ENCODE data around the gene CCT7.
"Not testable (repeated sequence)": the region's sequence is repeated elsewhere in the genome, so short reads cannot be mapped to it uniquely, and the experiment has no call there.

The CCT7 gene

GRCh38 chr2:73233932-73234832, at the start of gene CCT7:
Gene CCT7 (plus strand): TSS chr2:73234308. CDS start chr2:73234379, 71 bp downstream.
- FAIRE-seq (no peak), DNase-seq (ENCODE audit: insufficient read length, low spot score) (peak; percentile 68)
- TF ChIP-seq CTCF (IDR thresholded peaks at IDR 0.05; ENCODE audit: insufficient read depth, missing control alignments), result no peak

- no peak for TF ChIP-seq CTCF (IDR thresholded peaks at IDR 0.05; ENCODE audit: insufficient read depth, missing control alignments)
- no peak for FAIRE-seq
- no peak for DNase-seq (ENCODE audit: insufficient read length, low spot score)
Measured at GRCh38 chr2:73185965-73186364, 48.1 kb upstream of the CCT7 start.

GRCh38 chr2:73187549-73187948, 46.6 kb upstream of the CCT7 start:
- no peak for TF ChIP-seq CTCF (IDR thresholded peaks at IDR 0.05; ENCODE audit: insufficient read depth, missing control alignments)
- DNase-seq (ENCODE audit: insufficient read length, low spot score) (peak; percentile 41), FAIRE-seq (no peak)

GRCh38 chr2:73197579-73197978, 36.5 kb upstream of the CCT7 start:
- no peak for TF ChIP-seq CTCF (IDR thresholded peaks at IDR 0.05; ENCODE audit: insufficient read depth, missing control alignments)
- no peak for FAIRE-seq
- DNase-seq (ENCODE audit: insufficient read length, low spot score), result no peak

GRCh38 chr2:73200281-73200680, 33.8 kb upstream of the CCT7 start:
- not testable (repeated sequence) for FAIRE-seq

GRCh38 chr2:73202156-73203054, 31.7 kb upstream of the CCT7 start, which contains the start of gene NOTO:
Gene NOTO (plus strand): TSS chr2:73202574. CDS start chr2:73202667, 93 bp downstream.
- no peak for DNase-seq (ENCODE audit: insufficient read length, low spot score)
- no peak for FAIRE-seq
- TF ChIP-seq CTCF (IDR thresholded peaks at IDR 0.05; ENCODE audit: insufficient read depth, missing control alignments), result no peak

More at GRCh38 chr2:73200281-73200680, 33.8 kb upstream of the CCT7 start:
- not testable (repeated sequence) for DNase-seq (ENCODE audit: insufficient read length, low spot score)

GRCh38 chr2:73203055-73203681, 30.9 kb upstream of the CCT7 start:
- TF ChIP-seq CTCF (IDR thresholded peaks at IDR 0.05; ENCODE audit: insufficient read depth, missing control alignments), result no peak
- DNase-seq (ENCODE audit: insufficient read length, low spot score) (no peak), FAIRE-seq (no peak)

Measured in D721Med (cell line).